Adipose tissue (tissue), 3 donors: ENCODE data around the gene ACY1. TPM values are rescaled to one million over a fixed set of nuclear protein-coding genes. Genes with fewer than 3 reads are reported as not detected.

Experiments
- H3K27ac ChIP-seq: one replicate; pipeline ENCODE4 v1.5.1; 2013; ENCODE audit warnings: low read depth, low read length
- WGBS, 3 donors: extraction: QIAGEN DNeasy Blood & Tissue Kit; methylation state at CpG; one replicate each; pipeline ENCODE4 v1.1.7; 2013; 5-methylcytosine and 5-hydroxymethylcytosine counted together
- polyA plus RNA-seq, 3 donors: library from polyadenylated mRNA; stranded (reverse); fragments of 200-250 nt; gene quantifications; one replicate each; pipeline ENCODE4 v1.2.3, GENCODE V29; 2013
- donor health status: healthy with polysubstance abuse.
- donor health status: Bipolar disorder and iron deficiency.
- donor health status: healthy.

The ACY1 gene
- 10 to 100 TPM; 22.6 to 73.7 (median 46.8) TPM for polyA plus RNA-seq

DNA sequence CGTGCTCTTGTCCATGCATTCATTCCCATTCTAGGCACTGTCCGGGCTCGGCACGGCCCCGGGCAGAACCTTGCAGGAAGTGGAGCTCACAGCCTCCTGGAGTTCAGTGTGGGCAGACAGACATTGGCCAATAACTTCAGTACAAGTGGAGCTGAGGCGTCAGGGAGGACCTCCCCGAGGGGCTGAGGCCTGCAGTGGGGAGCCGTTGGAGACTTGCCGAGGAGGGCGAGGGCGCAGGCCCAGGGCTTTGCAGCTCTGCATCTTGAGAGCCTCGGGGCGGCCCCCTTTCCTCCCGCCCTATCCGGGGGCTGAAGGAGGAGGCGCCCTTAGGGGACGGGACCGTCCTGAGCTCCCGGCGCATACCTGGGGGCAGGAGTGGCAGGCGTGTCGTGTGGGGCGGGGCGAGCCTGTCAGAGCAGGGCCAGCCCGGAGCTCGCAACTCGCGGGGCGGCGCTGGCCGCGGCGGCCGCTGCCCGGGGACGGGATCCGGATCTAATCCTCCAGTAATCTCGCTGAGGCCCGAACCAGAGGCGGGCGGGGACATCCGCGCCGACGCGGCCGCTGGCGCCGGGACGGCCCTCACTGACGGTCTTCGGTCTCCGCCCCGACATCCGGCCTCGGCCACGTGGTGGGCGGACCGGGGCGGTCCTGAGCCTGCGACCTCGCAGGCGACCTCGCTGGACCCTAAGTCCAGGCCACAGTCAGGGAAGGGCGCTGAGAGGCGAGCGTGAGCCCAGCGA is at the start of gene ACY1:
ACY1 (plus strand) TSS at position 698 of the 740 bp plus-strand sequence. CDS start 530 bp downstream, outside the sequence.
- peak within 1 kb of the TSS; percentile 76 for H3K27ac ChIP-seq
- 0 to 1% (median 0%) methylated on average over 50 to 68 of the region's 68 CpGs for WGBS, 3 donors

DNA sequence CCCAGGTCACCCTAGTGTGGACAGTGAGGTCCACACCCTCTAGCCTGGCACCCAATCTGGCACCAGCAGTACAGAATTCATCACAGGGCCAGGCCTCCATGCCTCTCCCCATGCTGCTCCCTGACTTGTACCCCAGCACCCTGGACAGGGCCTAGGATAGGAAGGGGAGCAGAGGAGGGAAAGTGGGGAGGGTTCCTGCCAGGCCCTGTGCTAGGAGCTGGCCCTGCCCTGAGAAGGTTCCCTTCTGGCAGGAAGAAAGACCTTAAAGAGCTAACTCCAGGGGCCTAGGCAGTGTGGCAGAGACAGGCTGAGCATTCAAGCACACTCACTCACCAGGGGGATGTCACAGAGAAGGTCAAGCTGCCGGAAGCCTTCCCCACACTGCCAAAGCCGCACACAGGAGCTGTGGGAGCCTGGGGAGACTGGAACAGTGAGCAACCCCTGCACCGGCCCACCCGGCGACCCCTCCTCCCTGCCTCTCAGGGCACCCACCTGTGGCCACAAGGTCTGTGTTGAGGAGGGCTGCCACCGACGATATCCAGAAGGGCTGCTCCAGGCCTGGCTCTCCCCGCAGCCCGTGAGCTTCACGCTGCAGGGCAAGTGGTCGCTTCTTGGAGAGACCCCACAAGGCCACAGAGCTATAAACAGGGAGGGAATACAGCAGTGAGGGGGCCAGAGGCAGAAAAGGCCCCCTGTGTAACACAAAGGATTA is 49.0 kb upstream of the ACY1 start:
- H3K27ac ChIP-seq: no peak overlapping the region
- 92 to 95% (median 94%) methylated on average over 11 of the region's 11 CpGs for WGBS, 3 donors

DNA sequence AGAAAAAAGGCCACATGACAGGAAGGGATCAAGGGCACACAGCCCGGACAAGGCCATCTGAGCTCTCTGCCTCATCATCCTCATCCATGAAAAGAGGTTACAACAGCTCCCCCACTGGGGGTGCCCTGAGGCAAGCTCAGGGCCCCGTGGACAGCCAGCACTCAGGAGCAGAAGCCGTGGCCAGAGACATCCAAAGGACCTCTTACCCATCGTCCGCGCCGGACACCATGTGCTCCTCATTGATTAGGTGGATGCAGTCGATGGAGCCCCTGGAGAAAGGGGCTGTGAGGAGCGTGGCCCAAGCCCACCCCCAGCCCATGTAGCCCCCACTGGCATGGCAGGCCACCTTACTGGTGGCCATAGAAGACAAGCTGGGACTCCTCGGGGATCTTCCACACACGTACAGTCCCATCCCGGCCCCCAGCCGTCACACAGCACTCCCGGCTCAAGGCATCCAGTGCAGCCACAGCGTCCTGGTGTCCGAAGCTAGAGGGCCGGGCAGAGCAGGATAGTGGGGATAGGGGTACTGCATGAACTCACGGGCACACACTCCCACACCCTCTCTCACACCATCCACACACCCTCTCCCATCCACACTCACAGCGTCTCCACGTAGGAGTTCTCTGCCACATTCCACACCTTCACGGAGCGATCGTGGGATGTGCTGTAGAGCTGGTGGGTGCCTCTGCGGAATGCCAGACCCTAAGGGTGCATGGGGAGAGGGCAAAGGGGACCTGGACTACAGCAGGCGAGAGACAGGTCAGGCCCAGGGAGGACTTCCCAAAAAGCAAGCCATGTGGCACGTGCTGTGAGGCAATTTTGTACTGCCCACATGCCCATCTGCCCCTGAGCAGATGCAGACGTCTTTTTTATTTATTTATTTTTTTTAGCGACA is 48.1 kb upstream of the ACY1 start:
- 92 to 93% (median 93%) methylated on average over 27 to 28 of the region's 28 CpGs for WGBS, 3 donors

DNA sequence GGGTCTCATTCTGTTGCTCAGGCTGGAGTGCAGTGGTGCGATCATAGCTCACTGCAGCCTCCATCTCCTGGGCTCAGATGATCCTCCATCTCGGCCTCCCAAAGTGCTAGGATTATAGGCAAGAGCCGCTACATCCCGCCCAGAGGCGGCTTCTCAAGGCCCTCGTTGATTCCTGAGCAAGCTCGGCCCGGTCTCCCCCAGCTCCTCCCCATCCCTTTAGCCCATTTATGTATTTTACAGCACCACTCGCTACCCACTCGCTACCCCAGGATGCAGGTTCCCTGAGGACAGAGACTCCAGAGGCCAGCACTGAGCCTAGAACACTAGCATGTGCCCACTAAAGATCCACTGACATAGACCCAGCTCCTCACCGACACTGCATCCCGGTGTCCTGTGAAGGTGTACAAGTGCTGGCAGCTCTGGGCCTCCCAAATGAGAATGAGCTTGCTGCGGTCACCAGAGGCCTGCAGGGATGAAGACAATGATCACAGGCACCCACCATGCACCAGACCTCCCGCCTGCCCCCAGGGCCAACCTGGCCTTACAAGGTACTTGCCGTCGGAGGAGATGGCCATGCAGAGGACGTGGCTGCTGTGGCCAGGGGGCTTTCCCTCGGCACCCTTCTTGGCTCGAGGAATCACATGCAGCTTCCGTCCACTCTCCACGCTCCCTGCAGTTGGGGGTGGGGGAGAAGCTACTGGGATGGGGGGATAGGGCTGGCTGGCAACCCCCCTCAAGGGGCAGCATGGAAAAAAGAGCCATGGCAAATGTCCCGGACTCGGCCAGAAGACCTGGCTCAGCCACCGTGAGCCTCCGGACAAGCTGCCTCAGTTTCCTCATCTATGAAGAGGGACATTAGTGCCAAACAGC is 47.2 kb upstream of the ACY1 start:
- H3K27ac ChIP-seq: no peak overlapping the region
- 96% methylated on average over 25 of the region's 25 CpGs for WGBS, 3 donors

More for the DNA sequence above, 48.1 kb upstream of the ACY1 start:
- H3K27ac ChIP-seq: no peak overlapping the region

DNA sequence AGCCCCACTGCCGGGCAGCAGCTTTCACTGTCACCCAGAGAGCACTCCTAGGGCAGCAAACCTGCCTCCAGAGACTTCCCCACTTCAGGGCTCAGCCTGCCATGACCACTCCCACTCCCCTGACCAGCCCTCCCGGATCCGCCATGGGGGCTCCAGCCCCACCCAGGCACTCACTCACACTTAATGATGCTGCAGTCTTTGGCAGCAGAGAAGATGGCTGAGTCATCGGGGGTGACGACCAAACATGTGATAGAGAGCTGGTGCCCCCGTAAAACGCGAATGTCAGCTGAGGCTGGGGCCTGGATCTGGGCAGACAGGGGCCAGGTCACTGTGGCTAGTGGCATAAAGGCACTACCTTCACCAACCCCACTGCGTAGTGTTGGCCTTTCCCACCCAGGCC is 46.3 kb upstream of the ACY1 start:
- H3K27ac ChIP-seq: no peak overlapping the region
- 81 to 88% (median 85%) methylated on average over 9 of the region's 9 CpGs for WGBS, 3 donors

DNA sequence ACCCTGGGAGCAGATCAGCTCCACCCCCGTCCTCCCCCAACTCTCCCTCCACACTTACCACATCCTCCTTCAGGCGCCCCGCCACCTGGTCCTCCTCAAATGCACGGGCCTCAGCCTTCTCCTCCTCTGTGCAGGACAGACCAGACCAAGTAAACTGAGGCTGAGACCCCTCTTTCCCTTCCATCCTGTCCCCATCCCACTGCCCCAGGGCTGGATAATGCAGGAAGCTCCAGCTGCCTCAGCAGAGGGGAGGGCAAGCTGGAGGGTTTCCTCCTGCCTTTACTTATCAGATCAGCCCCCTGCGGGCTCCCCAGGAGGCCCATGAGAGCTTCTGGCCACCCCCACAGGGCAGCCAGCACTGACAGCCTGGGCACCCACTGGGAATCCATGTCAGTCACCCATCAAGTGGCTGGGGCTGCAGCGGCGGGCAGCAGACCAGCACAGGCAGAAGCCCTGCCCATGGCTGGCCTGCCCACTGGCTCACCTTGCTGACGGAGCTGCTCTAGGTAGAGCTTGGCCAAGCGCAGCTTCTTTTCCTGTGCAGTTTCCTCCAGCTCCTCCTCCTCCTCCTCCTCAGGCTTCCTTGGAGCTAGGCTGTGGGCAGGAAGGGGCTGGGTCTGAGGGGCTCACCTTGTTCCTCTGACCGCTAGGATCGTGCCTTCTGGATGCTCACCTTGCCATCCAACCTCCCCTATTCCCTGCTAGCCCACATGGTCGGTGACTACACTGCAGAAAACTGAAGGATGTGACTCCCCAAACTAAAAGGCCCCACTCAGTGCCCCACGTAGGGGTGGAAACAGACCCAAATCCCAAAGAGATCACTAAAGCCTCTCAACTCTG is 45.5 kb upstream of the ACY1 start:
- 90 to 92% (median 91%) methylated on average over 13 of the region's 13 CpGs for WGBS, 3 donors

DNA sequence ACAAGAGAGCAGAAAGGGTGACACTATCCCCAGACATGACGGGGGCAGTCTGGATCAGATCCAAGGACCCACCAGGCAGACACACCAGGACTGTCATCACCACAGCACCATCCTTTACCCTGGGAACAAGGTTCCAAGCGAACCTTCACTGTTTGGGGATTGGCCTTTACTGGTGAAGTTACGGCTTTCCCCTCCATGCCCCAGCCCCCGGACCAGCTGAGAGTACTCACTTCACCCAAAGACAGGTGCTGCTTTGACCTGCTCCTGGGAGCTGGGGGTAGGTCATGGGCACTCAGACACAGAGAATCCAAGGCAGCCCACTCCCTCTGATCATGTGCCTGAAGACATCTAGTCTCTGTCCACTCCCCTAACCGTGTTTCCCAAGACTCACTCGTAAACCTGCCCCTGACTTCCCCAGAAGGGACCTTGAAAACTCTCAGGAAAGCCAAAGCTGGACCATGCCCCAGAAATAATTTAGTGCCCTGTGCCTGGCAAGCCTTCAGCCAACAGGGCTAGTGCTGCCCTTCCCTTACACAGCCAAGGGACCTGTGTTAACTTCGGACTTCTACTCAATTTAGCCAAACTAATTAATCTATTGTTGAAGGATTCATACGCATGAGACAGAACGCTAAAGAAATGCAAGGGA is 44.4 kb upstream of the ACY1 start:
- 79 to 90% (median 80%) methylated on average over 9 of the region's 9 CpGs for WGBS, 3 donors
- H3K27ac ChIP-seq: no peak overlapping the region

More for the DNA sequence above, 45.5 kb upstream of the ACY1 start:
- H3K27ac ChIP-seq: no peak overlapping the region

DNA sequence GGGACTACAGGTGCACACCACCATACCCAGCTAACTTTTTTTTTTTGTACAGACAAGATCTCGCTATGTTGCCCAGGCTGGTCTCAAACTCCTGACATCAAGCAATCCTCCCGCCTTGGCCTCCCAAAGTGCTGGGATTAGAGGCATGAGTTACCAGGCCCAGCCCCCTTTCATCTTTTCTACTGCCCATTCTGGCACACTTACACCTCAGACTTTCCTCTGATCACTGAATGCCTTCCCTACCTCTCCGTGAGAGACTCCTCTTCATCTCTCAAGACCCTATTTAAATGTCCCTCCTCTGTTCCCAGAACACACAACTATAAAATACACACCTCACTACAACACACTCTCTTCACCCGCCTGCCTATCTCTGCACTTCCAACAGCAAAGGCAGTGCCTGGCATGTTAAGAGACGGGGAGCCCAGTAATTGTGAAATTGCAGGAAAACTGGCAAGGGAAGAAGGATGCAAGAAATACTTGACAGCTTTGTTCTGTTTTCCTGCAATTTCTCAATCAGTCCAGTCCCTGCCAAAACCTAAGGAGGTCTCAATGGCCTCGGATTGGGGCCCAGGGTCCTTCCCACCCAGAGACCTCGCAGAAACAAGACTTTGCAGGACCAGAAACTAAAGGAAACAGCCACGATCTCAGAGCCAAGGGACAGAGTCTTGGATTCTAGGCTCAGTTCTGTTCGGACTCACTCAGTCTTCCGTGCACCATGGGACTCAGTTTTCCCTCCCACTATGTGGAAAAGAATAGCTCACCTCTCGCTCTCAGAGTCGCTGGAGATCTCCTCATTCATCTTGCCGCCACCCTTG is 42.5 kb upstream of the ACY1 start:
- H3K27ac ChIP-seq: no peak overlapping the region
- WGBS, 3 donors: 29 to 35% (median 33%) methylated on average over 13 of the region's 13 CpGs

DNA sequence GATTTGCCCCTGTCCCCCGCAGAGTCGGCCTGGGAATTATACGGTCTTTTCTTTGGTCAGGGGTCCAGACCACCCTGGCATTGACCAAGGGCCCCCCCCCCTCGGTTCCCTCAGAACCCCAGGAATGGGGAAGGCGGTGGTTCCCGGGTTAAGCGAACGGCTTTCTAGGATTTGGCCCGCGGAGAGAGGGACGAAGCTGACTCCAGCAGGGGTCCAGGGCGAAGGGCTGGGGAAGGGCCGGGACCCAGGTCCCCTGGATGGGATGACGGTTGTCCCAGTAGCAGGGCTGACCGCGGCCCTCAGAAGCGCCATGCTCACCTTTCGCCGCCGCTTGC is 41.9 kb upstream of the ACY1 start:
- WGBS, 3 donors: 0% methylated on average over 19 to 20 of the region's 20 CpGs
- H3K27ac ChIP-seq: no peak overlapping the region

DNA sequence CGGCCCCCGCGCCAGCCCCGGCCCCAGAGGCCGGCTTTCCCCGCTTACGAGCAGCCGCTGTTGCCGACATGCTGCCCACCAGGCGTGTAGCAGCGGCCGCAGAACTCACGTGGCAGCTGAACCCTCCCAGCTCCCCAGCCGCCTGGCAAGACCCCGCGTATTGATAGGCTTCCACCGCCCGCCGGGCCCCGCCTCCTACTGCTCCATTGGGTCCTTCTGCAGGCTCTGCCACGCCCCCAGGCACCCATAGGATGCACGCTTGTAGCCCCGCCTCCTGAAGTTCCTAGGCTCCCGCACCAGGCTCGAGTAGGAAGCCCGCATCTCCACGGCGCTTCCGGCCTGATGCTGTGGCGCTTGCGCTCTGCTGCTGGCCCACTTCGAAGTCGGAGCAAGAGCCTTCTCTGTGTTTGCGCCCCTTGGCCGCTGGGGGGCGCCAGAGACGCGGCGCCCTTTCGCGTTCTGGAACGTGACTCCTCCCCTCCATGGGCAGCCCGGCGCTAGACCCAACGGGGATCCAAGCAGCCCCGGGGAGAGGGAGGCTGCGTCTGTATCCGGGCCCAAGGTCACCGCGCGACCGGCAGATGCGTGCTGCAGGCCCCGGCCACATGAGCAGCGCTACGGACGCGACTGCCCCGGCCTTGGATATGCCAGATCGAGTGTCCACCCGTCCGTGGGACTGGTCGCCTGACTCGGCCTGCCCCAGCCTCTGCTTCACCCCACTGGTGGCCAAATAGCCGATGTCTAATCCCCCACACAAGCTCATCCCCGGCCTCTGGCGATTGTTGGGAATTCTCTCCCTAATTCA is 41.3 kb upstream of the ACY1 start, which contains the start of the genes PARP3 and RRP9:
PARP3 (plus strand) TSS at position 566 of the 805 bp plus-strand sequence. CDS start 993 bp downstream, outside the sequence.
RRP9 (minus strand) TSS at position 107 of the 805 bp plus-strand sequence; CDS start at position 70, 37 bp downstream.
- 1% methylated on average over 63 to 67 of the region's 67 CpGs for WGBS, 3 donors
- H3K27ac ChIP-seq: peak within 1 kb of the TSS; percentile 89

DNA sequence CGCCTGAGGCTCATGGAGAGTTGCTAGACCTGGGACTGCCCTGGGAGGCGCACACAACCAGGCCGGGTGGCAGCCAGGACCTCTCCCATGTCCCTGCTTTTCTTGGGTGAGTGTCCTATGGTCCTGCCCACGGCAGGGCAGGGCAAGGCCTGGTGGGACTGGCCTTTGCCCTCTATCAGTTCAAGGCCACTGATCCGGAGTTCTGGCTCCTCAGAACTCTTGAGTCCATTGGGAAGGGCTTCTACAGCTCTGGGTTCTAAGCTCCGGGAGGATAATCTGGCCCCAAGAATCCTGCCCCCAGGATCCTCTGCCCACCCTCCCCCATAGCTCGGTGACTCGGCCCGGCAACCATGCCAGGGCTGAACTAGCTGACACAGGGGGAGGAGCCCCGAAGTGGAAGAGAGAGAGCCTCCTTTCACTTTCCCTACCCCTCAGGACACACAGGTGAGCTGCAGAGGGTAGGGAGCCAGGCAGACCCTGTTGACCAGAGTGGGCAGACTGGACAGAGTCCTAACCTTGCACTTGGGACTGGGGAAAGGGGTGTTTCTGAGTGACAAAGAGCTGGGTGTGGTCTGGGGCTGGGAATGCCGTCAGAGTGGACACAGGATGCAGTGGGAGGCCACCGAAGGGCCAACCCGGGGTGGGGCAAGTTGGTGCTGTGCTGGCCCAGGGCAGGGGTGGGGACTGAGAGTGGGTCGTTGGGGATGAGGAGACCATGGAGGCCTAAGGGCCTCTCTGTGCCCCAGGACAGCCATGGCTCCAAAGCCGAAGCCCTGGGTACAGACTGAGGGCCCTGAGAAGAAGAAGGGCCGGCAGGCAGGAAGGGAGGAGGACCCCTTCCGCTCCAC is 40.5 kb upstream of the ACY1 start:
- H3K27ac ChIP-seq: peak overlapping the region; percentile 89
- WGBS, 3 donors: 26 to 55% (median 43%) methylated on average over 15 to 17 of the region's 17 CpGs

DNA sequence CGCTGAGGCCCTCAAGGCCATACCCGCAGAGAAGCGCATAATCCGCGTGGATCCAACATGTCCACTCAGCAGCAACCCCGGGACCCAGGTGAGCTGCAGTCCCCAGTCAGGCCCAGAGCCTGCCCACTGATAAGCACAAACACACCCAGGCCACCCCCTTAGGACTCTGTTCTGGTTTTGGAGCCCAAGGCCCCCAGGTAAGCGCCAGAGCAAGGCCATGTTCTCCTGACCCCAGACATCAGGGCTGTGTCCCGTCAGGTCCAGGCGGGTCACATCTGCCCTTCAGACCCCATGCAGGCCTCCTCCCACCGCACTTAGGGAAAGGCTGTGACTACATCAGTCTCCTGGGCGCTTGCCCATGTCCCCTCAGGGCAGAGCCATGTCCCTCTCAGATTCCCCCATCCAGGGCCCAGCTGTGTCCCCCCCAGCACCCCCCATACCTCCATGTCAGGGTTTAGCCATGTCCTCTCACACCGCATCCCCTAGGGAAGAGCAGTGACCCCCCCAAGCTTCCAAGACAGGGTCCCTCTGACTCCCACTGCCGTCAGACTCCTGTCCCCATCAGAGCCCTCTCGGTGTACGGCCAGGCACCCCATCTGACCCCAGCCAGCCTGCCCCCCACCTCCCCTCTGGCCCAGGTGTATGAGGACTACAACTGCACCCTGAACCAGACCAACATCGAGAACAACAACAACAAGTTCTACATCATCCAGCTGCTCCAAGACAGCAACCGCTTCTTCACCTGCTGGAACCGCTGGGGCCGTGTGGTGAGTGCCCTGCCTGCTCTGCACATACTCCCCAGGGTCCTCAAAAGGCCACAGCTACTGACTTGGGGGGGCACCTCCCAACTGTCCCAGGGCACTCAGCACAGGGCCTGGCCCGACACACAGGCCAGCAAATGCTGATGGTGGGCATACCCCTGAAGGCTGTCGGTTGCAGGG is 39.6 kb upstream of the ACY1 start:
- WGBS, 3 donors: 93 to 95% (median 95%) methylated on average over 20 to 21 of the region's 21 CpGs
- no peak overlapping the region for H3K27ac ChIP-seq

DNA sequence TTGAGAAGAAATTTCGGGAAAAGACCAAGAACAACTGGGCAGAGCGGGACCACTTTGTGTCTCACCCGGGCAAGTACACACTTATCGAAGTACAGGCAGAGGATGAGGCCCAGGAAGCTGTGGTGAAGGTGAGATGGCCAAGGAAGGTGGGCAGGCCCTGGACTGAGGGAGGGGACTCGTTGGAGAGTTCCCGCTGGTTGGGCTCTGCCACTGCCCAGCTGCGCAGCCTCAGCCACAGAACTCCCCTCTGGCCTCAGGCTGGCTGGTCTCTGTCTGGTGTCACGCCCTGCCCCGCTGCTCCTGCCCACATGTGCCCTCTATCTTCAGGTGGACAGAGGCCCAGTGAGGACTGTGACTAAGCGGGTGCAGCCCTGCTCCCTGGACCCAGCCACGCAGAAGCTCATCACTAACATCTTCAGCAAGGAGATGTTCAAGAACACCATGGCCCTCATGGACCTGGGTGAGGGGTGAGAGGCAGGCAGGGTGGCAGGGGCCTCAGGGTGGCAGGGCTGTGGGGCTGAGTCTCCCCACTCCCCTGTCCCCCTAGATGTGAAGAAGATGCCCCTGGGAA is 38.8 kb upstream of the ACY1 start:
- WGBS, 3 donors: 81 to 94% (median 89%) methylated on average over 11 of the region's 11 CpGs
- no peak overlapping the region for H3K27ac ChIP-seq
